Uterus (tissue), 2 donors: ENCODE measurements around the gene KSR2.
"Not testable (repeated sequence)": the region's sequence is repeated elsewhere in the genome, so short reads cannot be mapped to it uniquely, and the experiment has no call there.

Source experiments
- CTCF ChIP-seq, 4 experiments: fragments of 200-600 bp in 2 of 4; fragments of 450-650 bp in 2 of 4; sonication (generic) in 2 of 4; IDR thresholded peaks; one replicate each; pipeline ENCODE4 v1.5.1; 2016 to 2019; ENCODE audit warnings: antibody characterized with exemption in 4 of 4, mild to moderate bottlenecking in 2 of 4, moderate library complexity in 1 of 4
- POLR2A ChIP-seq, 2 donors: fragments of 450-650 bp; IDR thresholded peaks; one replicate each; pipeline ENCODE4 v1.6.1; 2016; ENCODE audit warnings: antibody characterized with exemption in 2 of 2, mild to moderate bottlenecking in 1 of 2, moderate library complexity in 1 of 2

- not testable (repeated sequence) for TF ChIP-seq CTCF, POLR2A (IDR thresholded peaks at IDR 0.05)
Observed at GRCh38 chr12:117628711-117629110, 340.1 kb downstream of the KSR2 start.
